HepG2 (cell line): ENCODE data around the gene RRP12. TPM values are rescaled to one million over a fixed set of nuclear protein-coding genes. Genes with fewer than 3 reads are reported as not detected.

ENCODE experiments used
- CEBPG ChIP-seq: IDR thresholded peaks from 2 replicates; pipeline ENCODE4 v1.6.1; 2016
- DDIT3 ChIP-seq: sonication (generic); formaldehyde crosslinking; IDR thresholded peaks from 2 replicates; pipeline ENCODE4 v1.4.0; 2020; ENCODE audit warnings: mild to moderate bottlenecking, missing genetic modification reagents
- DNMT1 ChIP-seq: sonication (generic); formaldehyde crosslinking; IDR thresholded peaks from 2 replicates; pipeline ENCODE4 v1.5.1; 2020; ENCODE audit warnings: mild to moderate bottlenecking, missing genetic modification reagents
- DRAP1 ChIP-seq: IDR thresholded peaks from 2 replicates; pipeline ENCODE4 v1.6.1; 2016; ENCODE audit warnings: missing genetic modification reagents, missing compliant biosample characterization
- GLI4 ChIP-seq: sonication (generic); formaldehyde crosslinking; IDR thresholded peaks from 2 replicates; pipeline ENCODE4 v1.5.1; 2020; ENCODE audit warnings: missing genetic modification reagents, mild to moderate bottlenecking, moderate library complexity, borderline replicate concordance
- GTF2F1 ChIP-seq: fragments of 150-350 bp; IDR thresholded peaks from 2 replicates; pipeline ENCODE4 v1.6.1; 2014; ENCODE audit warnings: low read length
- MEIS1 ChIP-seq: sonication (generic); formaldehyde crosslinking; IDR thresholded peaks from 2 replicates; pipeline ENCODE4 v1.9.0; 2021; ENCODE audit warnings: mild to moderate bottlenecking, missing genetic modification reagents, moderate library complexity, borderline replicate concordance
- RFXAP ChIP-seq: sonication (generic); formaldehyde crosslinking; IDR thresholded peaks from 2 replicates; pipeline ENCODE4 v1.4.0; 2020; ENCODE audit warnings: missing genetic modification reagents, borderline replicate concordance
- TEAD2 ChIP-seq: sonication (generic); formaldehyde crosslinking; IDR thresholded peaks from 2 replicates; pipeline ENCODE4 v1.9.0; 2021; ENCODE audit warnings: missing genetic modification reagents
- THAP7 ChIP-seq: sonication (generic); formaldehyde crosslinking; IDR thresholded peaks from 2 replicates; pipeline ENCODE4 v1.8.1; 2023; ENCODE audit warnings: mild to moderate bottlenecking, missing genetic modification reagents
- TP53 ChIP-seq: sonication (generic); formaldehyde crosslinking; conservative IDR thresholded peaks from 2 replicates; pipeline ENCODE4 v1.4.0; 2020; ENCODE audit warnings: missing genetic modification reagents
- XRCC5 ChIP-seq: fragments of 200-400 bp; formaldehyde crosslinking; optimal IDR thresholded peaks from 2 replicates; pipeline ENCODE3; 2017; ENCODE audit warnings: mild to moderate bottlenecking, low read length
- ZNF280B ChIP-seq: sonication (generic); formaldehyde crosslinking; IDR thresholded peaks from 2 replicates; pipeline ENCODE4 v1.5.0; 2020; ENCODE audit warnings: missing genetic modification reagents, mild to moderate bottlenecking, borderline replicate concordance
- ZNF407 ChIP-seq: sonication (generic); formaldehyde crosslinking; IDR thresholded peaks from one replicate; pipeline ENCODE4 v1.5.1; 2020; ENCODE audit warnings: mild to moderate bottlenecking, missing genetic modification reagents; ENCODE audit errors: not compliant biosample characterization
- ZNF564 ChIP-seq: sonication (generic); formaldehyde crosslinking; IDR thresholded peaks from 2 replicates; pipeline ENCODE4 v1.8.1; 2023; ENCODE audit warnings: mild to moderate bottlenecking, missing genetic modification reagents
- ZNF598 ChIP-seq: sonication (generic); formaldehyde crosslinking; IDR thresholded peaks from 2 replicates; pipeline ENCODE4 v1.5.1; 2020; ENCODE audit warnings: mild to moderate bottlenecking, missing genetic modification reagents, borderline replicate concordance
- ZNF891 ChIP-seq: sonication (generic); formaldehyde crosslinking; IDR thresholded peaks from 2 replicates; pipeline ENCODE4 v1.5.0; 2020; ENCODE audit warnings: mild to moderate bottlenecking, missing genetic modification reagents
- ZSCAN9 ChIP-seq: IDR thresholded peaks from 2 replicates; pipeline ENCODE4 v1.6.1; 2016; ENCODE audit warnings: borderline replicate concordance
- polyA plus RNA-seq, 8 experiments: library from polyadenylated mRNA; depleted of rRNA in 3 of 8; stranded (reverse) in 7 of 8; unstranded in 1 of 8; fragments of >200 nt; fragmentation: Illumina TruSeq in 4 of 8; extraction: Trizol in 4 of 8; gene quantifications; 2 replicates each; pipeline versions ENCODE4 v1.2.1 to v1.2.3, GENCODE V29; 2011 to 2016; ENCODE audit warnings: low read depth in 4 of 8, missing spikeins in 1 of 8, mixed read lengths in 1 of 8; ENCODE audit not compliant: insufficient read depth in 1 of 8
- total RNA-seq, 5 experiments: library from RNA; depleted of rRNA; stranded (reverse); fragments of >200 nt; fragmentation: Illumina TruSeq; extraction: Trizol; gene quantifications; 2 replicates each; pipeline ENCODE4 v1.2.3, GENCODE V29; 2016; ENCODE audit warnings: low read depth in 1 of 5

The RRP12 gene
- total and polyA plus RNA-seq, 2 of the 13 experiments (the other 11 are each of a cell fraction or from before 2014, with no cell fraction given): 13.2 to 39.4 TPM

GRCh38 chr10:97445722-97446639 lies 44.8 kb upstream of the RRP12 start, which contains the start of the genes EXOSC1 and ZDHHC16 (continued):
- TF ChIP-seq XRCC5 (no peak), ZNF891 (no peak; the same call in 1 of the 2 replicates), ZSCAN9 (CRISPR knock-in tag) (0 out of 2 replicates have a peak, but pooled peaks have one; percentile 12), DDIT3 (CRISPR knock-in tag) (no peak), ZNF564 (no peak), THAP7 (CRISPR knock-in tag) (0 out of 2 replicates have a peak, but pooled peaks have one; percentile 53), DRAP1 (CRISPR knock-in tag) (peak; percentile 65), GTF2F1 (no peak), TP53 (CRISPR knock-in tag) (no peak), ZNF407 (CRISPR knock-in tag) (no peak), TEAD2 (CRISPR knock-in tag) (no peak), ZNF280B (CRISPR knock-in tag) (no peak), ZNF598 (CRISPR knock-in tag) (0 out of 2 replicates have a peak, but pooled peaks have one; percentile 35), CEBPG (CRISPR knock-in tag) (no peak), MEIS1 (CRISPR knock-in tag) (no peak), DNMT1 (CRISPR knock-in tag) (no peak), GLI4 (CRISPR knock-in tag) (0 out of 2 replicates have a peak, but pooled peaks have one; percentile 17), RFXAP (CRISPR knock-in tag) (peak; percentile 42; the same call in 1 of the 2 replicates)
